K562 (cell line): ENCODE results near the gene CABP7. TPM values are rescaled to one million over a fixed set of nuclear protein-coding genes. Genes with fewer than 3 reads are reported as not detected.
A peak's percentile ranks its signal among the peaks of the same experiment; 100 is the strongest.

Experiments used
- AFF1 ChIP-seq, 2 experiments: fragments of 450-650 bp; IDR thresholded peaks; 2 replicates each; pipeline ENCODE4 v1.6.1; 2018; ENCODE audit warnings: mild to moderate bottlenecking in 2 of 2, low read depth in 1 of 2; ENCODE audit not compliant: partially characterized antibody in 2 of 2
- ARID4B ChIP-seq: sonication (generic); formaldehyde crosslinking; IDR thresholded peaks from 2 replicates; pipeline ENCODE4 v1.8.0; 2022; ENCODE audit warnings: mild to moderate bottlenecking, missing genetic modification reagents
- C11orf30 ChIP-seq: fragments of 450-650 bp; IDR thresholded peaks from 2 replicates; pipeline ENCODE4 v1.6.1; 2016; ENCODE audit warnings: low read depth, mild to moderate bottlenecking
- CAMTA2 ChIP-seq: fragments of 250-450 bp; sonication (Bioruptor Pico); conservative IDR thresholded peaks from 2 replicates; pipeline ENCODE4 v1.5.1; 2022
- CBFA2T2 ChIP-seq: fragments of 450-650 bp; conservative IDR thresholded peaks from 2 replicates; pipeline ENCODE4 v1.6.1; 2017; ENCODE audit warnings: mild to moderate bottlenecking
- CHAMP1 ChIP-seq: fragments of 450-650 bp; IDR thresholded peaks from 2 replicates; pipeline ENCODE4 v1.6.1; 2016; ENCODE audit warnings: mild to moderate bottlenecking
- CREM ChIP-seq: IDR thresholded peaks from 2 replicates; pipeline ENCODE4 v1.6.1; 2014; ENCODE audit warnings: antibody characterized with exemption, low read depth
- EHMT2 ChIP-seq: fragments of 450-650 bp; IDR thresholded peaks from 2 replicates; pipeline ENCODE4 v1.6.1; 2018; ENCODE audit warnings: antibody characterized with exemption
- HDAC1 ChIP-seq, 2 experiments: fragments of 450-650 bp; IDR thresholded peaks; 2 replicates each; pipeline ENCODE4 v1.6.1; 2016 to 2017; ENCODE audit warnings: inconsistent platforms in 1 of 2, mild to moderate bottlenecking in 1 of 2, moderate library complexity in 1 of 2
- POLR3G ChIP-seq: IDR thresholded peaks from 2 replicates; pipeline ENCODE4 v1.6.1; 2011; ENCODE audit not compliant: insufficient read length, insufficient replicate concordance; ENCODE audit errors: extremely low read depth
- PRMT5 ChIP-seq: sonication (generic); formaldehyde crosslinking; IDR thresholded peaks from 2 replicates; pipeline ENCODE4 v1.5.0; 2020; ENCODE audit warnings: missing genetic modification reagents
- SIN3A ChIP-seq, 2 experiments: fragments of 150-350 bp in 1 of 2; IDR thresholded peaks; 2 replicates each; pipeline ENCODE4 v1.6.1; 2011 to 2016; ENCODE audit warnings: borderline replicate concordance in 2 of 2, low read depth in 2 of 2, low read length in 2 of 2, mild to moderate bottlenecking in 2 of 2, moderate library complexity in 2 of 2; ENCODE audit not compliant: control insufficient read depth in 1 of 2
- SMARCA4 ChIP-seq: fragments of 450-650 bp; IDR thresholded peaks from 2 replicates; pipeline ENCODE4 v1.6.1; 2016
- TEAD2 ChIP-seq: fragments of 450-650 bp; IDR thresholded peaks from 2 replicates; pipeline ENCODE4 v1.6.1; 2016; ENCODE audit warnings: missing genetic modification characterization, control low read depth, missing compliant biosample characterization
- polyA plus RNA-seq, 8 experiments: library from polyadenylated mRNA; depleted of rRNA in 4 of 8; stranded (reverse) in 5 of 8; unstranded in 3 of 8; fragments of >200 nt; fragmentation: Nextera tagmentation in 2 of 8; fragmentation: Illumina TruSeq in 1 of 8; extraction: Ambion mirVana in 2 of 8; extraction: Trizol in 1 of 8; gene quantifications; 2 replicates each; pipeline versions ENCODE4 v1.2.1 to v1.2.3, GENCODE V29; 2011 to 2014; ENCODE audit warnings: inconsistent platforms in 1 of 8, missing spikeins in 1 of 8
- total RNA-seq, 7 experiments: library from RNA; depleted of rRNA in 6 of 7; stranded (reverse); fragments of >200 nt in 6 of 7; fragmentation: Illumina TruSeq in 2 of 7; extraction: Trizol in 2 of 7; gene quantifications; 2 replicates each; pipeline versions ENCODE4 v1.2.1 to v1.2.3, GENCODE V29; 2011 to 2021; ENCODE audit warnings: low replicate concordance in 1 of 7

The CABP7 gene
- total and polyA plus RNA-seq, 9 of the 15 experiments (the other 6 are each of a cell fraction or from before 2014, with no cell fraction given) = not detected

GRCh38 chr22:29716814-29717545 is 2.8 kb upstream of the CABP7 start (continued):
- TF ChIP-seq AFF1 (IDR thresholded peaks at IDR 0.05; ENCODE audit: low read depth in 1 of 2, partially characterized antibody in 2 of 2) (peak in 1 of 2 experiments; percentile 61), CHAMP1 (peak; percentile 65; the same call in 1 of the 2 replicates), CREM (0 out of 2 replicates have a peak, but pooled peaks have one; percentile 50), TEAD2 (tag) (no peak), SIN3A (IDR thresholded peaks at IDR 0.05; ENCODE audit: borderline replicate concordance in 2 of 2, control insufficient read depth in 1 of 2, low read depth in 2 of 2, low read length in 2 of 2) (peak; percentile 78 to 89; a peak in 3 of 4 replicates), CBFA2T2 (no peak), C11orf30 (no peak), HDAC1 (IDR thresholded peaks at IDR 0.05) (0 out of 4 replicates have a peak, but pooled peaks of 1 of the 2 experiments have one; percentile 19), CAMTA2 (CRISPR knock-in tag) (no peak), ARID4B (CRISPR knock-in tag) (peak; percentile 89), EHMT2 (peak; percentile 98), SMARCA4 (no peak), PRMT5 (CRISPR knock-in tag) (peak; percentile 88; the same call in 1 of the 2 replicates), POLR3G (no peak)
